GM19467 (cell line): ENCODE results near the gene ADCYAP1R1.

Source experiments
- ATAC-seq: cut with Tn5 transposase; IDR thresholded peaks from one replicate; pipeline ENCODE4 v1.9.1; 2021; ENCODE audit warnings: mild to moderate bottlenecking, moderate library complexity; ENCODE audit not compliant: unreplicated experiment

ADCYAP1R1 gene

DNA sequence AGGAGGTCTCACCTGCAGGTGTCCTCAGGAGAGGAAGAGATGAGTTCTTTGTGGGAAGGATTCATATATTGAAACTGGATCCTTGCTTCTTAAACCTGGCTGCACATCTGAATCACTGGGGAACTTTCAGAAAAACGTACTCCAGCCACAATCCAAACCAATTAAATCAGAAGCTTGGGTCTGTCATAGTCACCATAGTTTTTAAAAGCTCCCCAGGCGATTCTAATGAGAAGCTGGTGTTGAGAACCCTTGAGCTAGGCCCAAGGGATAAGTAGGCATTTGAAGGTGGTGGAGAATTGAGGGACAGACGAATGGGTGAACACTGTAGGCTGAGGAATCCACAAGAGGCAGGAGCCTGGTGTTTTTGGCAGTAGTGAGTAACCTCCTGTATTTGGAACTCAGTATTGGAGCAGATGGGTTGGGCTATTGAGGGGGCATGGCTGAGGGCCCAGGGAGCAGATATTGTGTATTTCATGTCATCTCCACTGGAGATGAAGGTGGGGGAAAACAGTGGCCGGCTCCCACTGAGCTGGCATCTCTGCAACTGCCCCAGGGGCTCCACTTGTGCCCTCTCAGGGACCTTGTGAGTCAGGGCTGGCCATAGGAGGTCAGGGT, 14.5 kb downstream of the ADCYAP1R1 start:
- no peak for ATAC-seq

DNA sequence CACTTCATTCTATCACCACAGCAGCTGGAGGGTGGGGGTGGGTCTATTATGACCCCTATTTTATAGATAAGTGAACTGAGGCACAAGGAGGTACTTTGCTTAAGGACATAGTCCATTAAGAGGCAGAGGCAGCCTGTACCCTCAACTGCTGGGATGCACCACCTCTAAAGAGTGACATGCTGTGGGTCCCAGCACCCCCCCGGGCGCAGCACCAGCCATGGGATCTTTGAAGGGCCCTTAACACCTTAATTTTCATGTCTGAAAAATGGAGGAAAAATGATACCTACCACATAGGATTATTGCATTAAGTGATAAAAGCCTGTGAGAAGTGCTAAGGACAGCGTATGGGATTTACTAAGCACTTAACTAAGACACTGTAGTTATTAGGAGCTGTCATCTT, 15.4 kb downstream of the ADCYAP1R1 start:
- no peak for ATAC-seq

DNA sequence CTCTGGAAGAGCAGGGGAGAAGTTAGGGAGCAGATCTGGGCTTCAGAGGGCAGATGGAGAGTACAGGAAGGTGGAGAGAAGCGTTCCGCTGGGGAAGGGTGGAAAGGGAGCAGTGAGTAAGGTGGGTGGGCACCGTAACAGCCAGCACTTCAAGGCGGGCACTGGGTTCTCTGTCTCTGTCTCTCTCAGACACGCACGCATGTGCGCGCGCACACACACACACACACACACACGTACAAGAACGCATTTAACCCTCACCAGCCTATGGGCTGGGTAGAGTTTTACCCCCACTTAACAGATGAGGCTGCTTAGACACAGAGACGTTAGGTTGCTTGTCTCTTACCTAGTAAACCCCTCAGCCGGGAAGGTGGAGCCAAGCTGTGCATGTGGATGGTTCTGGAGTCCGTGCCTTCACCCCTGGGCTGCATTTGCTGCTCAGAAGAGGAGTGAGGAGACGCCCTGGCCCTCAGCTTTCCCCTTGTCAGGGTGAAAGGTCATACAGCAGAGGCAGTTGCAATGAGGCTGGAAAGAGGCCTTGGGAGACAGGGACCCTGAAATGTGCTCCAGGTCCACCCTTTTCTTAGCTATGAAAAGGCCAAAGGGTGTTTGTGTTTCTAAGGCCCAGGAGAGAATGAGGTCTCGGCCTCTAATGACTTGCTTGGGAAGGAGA, 16.0 kb downstream of the ADCYAP1R1 start:
- ATAC-seq = no peak

DNA sequence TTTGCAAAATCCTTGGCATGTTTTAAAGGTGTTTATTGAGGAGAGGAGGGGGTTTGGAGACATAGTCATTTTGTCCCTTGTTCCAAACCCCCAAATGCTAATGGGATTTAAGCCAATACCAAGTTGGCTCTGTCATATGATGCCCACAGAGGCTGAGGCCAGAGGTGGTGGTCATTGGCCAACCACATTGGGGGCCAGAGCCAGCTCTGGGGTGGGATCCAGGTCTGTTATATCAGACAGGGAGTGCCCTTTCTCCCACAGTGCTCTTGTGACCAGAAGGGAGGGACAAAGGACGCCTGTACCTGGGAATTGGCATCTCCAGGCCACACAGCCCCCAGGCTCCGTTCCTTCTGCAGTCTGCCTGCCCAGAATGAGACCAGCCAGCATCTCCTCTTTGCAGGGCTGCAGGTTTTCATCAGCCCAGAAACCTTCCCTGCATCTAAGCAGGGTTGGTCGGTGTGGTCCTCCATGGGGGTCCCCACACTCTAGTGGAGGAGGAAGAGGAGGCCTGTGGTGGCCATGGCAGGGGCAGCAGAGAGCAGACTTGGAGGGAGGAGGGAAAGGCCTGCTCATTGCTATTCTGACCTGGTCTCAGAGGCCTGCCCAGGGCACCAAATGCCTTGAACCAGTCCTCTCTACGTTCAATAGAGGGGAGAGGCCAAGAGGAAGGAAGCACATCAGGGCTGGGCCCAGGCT, 17.9 kb downstream of the ADCYAP1R1 start:
- ATAC-seq = no peak

DNA sequence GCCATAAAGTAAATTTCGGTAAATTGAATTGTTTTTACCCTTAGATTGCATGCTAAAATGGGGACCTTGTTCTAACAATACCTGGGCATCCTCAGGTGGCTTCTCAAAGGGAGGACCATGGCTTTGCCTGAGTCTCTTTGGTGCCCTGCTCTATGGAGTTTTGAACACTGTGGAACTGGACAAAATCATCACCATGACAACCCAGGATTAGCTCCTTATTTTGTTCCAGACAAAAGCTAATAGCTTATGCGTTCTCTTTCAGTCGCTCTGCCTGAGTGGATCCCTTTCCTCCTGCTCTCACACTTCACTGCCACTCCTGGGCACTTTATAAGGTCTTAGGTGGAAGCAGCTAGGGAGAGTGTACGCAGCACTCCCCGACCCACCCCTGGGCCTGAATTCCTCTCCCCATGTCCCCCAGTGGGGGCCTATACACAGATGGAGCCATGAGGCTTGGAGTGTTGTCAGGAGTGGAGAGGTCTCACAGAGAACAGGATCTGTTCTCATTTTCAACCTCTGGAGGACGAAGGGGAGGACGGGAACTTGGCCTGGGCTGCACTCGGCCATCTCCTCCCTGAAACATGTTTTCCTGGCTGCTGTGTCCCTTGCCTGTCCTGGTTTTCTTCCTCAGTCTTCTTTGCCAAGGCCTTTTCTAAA, 19.0 kb downstream of the ADCYAP1R1 start:
- ATAC-seq = no peak

DNA sequence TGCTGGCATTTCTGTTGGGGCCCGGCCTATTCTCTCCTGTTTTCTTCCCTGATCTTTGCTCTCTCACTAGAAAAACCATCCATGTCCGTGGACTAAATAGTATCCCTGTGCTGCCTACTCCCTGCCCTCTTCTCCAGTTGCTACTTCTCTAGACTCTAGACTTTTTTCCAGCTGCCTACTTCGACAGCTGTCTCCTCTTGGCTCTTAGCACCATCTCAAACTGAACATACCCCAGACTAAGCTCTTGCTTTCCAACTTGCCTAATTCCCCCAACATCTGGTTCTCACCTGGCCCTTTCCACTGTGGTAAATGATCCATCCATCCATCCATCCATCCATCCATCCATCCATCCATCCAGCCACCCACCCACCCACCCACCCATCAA, 19.5 kb downstream of the ADCYAP1R1 start:
- no peak for ATAC-seq

DNA sequence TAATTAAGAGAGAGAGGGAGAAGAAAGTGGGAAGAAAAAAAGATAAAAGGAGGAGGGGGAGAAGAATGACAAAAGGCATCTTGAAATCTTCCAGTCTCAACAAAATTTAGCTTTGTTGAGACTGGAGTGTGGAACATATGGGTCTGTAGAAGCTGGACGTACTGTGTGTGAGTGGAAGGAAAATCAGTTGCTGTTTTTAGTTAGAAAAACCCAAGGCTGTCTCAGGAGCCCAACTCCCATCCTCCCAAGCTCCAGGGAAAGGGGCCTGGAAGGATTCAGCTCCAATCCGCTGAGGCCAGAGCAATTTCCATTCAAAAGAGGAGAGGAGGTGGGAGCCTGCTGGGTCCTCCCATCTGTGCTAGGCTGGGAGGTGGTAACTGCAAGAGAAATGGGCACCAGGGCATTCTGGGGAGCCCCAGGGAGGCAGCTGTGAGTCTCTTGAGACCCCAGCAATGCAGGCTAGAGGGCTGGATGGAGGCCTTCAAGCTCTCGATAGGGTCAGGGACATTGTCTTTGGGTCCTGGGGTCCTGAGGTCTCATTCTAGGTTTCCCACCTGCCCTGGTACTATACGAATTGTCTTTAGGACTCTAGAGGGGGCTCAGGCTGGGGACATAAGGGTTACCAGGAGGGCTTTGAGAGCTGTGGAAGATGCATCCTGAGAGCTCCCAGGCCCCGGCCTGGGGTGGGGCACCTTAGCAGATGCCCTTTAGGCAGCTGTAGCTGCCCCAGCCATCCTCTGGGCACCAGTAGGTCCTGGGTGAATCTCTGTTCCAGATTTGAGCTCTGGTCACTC, 21.4 kb downstream of the ADCYAP1R1 start:
- no peak for ATAC-seq

DNA sequence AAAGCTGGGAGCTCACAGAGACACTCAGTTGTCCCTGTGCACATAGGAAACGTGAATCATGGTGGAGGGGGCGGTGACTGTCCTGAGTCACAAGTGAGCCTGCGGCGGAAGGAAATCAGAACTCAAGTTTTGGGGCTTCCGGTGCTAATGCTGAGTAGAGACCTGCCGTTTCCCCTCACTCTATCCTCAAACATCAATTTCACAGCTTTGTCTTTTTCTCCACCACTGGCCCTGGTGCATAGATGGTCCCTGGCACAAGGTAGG, 21.9 kb downstream of the ADCYAP1R1 start:
- ATAC-seq = no peak

DNA sequence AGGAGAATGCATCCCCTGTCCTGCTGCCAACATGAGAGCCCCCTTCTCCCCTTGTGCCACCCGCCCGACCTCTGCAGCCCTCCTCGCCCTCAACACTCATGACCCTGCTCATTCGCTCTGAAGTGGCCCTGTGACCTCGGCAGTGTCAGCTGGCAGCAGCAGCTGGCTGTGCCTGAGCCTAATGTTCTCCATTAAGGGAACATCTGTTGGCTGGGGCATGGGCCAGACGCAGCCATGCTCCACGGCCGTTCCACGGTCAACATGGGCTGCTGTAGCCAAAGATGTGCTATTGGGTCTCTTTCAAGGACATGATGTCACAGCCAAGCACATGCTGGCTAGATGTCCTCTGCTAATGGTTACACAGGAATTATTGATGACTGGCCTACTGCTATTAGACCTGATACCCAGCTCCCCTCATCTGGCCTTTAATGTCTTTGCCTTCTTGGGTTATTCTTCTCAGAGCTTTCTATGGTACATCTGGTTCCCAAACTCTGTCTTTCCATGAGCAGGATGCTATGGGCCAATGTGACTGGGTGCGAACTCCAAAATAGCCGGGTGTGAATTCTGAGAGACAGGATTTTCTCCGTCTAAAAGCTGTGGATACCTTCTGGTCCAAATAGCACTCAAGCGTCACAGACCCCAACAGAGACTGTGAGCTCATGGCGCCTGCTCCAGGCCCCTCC, 22.4 kb downstream of the ADCYAP1R1 start:
- no peak for ATAC-seq

DNA sequence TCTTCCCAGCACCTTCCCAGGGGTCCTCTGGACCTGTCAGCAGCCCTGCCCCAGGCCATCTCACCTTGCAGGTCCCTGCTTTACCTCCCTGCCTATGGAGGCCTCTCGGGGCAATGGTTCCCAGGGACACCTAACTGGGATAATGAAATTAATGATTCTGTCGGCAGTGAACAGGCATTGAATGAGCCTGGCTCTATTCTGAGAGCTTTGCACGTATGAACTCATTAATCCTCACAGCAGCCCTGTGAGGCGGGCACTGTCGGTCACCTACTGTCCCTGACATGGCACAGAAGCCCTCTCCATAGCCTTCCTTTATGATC, 22.9 kb downstream of the ADCYAP1R1 start:
- no peak for ATAC-seq

DNA sequence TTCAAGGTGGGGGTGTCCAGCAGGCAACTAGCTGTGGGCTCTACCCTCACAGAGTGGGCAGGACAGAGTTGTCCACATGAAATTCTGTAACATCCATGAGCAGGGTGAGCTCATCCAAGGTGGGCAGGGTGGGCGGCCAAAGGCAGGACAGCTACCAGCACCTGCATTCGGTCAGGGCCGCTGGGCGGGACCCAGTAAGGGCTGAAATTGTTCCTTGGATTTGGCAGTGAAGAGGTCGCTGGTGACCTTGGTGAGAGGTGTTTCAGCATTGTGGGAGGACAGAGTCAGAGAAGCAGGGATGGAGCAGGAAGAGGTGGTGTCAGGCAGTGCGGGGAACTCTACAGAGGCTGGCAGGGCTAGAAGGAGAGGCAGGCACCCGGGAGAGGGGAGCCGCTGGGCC, 23.9 kb downstream of the ADCYAP1R1 start:
- no peak for ATAC-seq

DNA sequence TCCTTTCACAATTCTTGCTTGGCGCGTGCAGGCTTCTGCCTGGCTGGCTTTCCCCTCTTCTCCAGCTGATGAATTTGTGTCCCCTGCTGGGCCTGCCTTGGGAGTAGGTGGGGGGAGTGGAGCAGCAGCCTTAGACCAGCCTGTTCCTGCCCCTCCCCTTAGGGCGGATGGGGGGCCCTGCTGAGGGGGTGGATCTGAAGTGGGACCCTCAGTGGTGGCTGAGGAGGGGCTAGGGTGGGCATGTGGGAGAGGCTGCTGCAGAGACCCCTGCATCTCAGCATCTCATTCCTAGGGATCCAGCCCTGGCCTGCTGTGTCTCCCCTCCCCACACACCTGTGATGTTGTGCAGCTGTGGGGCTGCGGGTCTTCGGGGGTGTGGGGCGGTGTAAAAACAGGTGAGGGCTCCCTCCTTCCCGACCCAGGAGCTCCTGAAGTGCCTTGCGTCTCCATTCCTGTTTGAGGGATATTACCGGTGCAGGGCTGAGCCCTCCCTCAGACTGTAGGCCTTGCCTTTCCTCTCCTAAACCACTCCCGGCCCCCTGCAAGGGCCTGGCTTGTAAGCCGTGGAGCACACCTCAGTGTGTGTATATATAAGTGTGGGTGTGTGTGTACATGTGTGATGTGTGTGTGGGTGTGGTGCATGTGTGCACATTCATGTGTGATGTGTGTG, 24.7 kb downstream of the ADCYAP1R1 start:
- no peak for ATAC-seq

DNA sequence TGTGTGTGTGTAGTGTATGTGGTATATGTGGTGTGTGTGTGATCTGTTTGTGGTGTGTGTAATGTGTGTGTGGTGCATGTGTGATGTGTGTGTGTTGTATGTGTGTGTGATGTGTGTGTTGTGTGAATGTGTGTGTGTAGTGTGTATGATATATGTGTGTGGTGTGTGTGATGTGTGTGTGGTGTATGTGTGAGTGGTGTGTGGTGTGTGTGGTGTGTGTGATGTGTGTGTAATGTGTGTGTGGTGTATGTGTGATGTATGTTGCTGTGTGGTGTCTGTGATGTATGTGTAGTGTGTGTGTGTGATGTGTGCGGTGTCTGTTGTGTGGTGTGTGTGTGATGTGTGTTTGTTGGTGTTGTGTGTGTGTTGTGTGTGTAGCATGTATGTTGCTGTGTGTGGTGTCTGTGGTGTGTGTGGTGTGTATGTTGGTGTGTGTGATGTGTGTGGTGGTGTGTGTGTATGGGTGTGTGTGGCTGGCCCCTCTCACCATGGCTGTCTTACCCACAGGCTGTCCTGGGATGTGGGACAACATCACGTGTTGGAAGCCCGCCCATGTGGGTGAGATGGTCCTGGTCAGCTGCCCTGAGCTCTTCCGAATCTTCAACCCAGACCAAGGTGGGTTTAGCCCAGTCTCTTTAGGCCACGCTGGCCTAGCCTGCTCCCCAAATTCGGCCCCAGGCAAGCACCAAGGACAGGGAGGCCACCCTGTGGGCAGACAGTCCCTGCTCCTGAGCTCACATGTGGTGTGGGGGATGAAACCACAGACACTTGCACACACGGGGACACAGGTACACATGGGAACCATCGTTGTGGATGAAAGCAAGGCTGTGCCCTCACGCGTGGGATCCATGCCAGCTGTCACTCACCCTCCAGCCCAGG, 25.6 kb downstream of the ADCYAP1R1 start:
- no peak for ATAC-seq

DNA sequence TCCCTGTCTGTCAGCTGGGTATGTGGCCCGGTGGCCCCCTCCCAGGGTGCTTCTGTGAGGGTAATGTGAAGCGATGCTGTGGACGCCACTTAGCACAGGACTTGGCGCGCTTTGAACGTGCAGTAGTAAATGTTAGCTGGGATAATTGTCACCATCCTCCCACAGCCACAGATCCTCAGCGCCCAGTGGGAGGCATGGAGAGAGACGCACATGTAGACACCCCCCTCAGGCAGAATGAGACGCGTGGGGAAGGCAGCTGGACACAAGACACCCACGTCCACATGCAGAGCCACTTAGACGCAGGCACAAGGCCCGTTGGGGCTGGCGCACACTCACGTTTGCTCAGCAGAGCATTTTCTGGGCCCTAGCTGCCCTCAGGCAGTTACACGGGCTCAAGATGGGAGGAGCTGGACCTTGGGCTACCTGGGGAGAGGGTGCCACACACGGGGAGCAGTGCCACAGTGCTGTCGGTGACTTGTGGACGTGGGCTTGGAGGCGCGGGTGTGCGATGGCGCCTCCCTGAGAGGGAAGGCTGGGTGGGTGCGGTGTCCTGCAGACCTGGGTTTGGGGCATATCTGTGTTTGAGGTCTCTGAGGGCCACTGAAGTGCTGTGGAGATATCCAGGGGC, 26.4 kb downstream of the ADCYAP1R1 start:
- no peak for ATAC-seq

DNA sequence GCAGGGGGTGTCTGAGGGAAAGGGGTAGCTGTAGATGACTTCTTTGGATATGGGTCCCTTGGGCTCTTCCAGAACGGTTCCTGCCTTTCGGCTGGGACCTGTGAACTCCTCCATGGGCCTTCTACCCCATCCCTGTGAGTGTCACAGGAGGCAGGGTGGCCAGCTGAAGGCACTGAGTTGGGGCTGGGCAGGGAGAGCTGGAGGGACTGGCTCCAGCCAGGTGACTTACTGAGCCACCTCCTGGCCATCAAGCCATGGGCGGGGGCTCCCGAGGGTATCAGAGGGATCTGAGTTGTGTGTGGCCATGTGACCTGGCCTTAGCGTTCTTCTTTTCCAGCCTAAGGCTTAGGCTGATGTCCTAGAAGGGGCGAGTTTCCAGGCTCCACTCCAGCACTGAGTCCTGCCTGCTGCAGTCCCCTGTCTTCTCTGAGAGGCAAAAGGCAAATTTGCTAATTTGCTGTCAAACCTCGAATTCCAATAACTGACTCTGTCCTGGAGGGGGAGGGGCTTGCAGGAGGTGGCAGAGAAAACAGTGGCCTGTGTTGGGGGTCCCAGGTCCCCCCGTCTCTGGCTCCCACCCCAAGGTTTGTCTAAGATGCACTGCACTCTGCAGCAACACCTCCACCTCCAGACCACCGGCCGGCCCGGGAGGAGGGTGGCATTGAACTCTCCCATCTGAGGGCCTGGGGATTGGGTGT, 27.2 kb downstream of the ADCYAP1R1 start:
- no peak for ATAC-seq

DNA sequence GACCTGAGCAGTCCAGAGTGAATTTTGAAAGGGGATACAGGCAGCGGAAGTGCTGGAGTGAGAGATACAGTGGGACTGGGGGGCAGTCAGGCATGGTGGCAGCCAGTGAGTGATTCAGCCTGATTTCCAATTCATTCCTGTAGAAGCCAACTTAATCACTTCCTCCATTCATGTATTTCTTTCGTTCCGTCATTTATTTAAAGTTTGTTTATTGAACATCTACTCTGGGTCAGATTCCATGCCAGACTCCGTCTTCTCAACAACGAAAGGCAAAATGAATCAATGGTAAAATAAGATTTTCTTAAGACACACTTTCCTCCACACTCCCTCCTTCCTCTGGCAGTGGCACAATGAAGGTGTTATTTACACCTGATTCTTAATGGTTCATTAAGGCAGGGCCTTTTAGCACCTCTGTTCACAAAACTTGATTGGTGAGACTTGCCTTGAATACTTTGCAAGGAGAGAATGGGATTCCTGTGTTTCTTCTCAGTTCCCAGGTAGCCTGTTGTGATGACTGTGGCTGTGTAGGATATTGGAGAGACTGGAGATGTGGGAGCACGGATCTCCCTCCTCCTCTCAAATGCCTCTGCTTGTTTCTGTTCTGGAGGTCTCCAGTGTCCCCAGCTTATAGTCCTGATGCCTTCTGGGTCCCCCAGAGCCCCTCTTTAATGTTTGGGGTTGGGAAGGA, 27.9 kb downstream of the ADCYAP1R1 start:
- no peak for ATAC-seq

DNA sequence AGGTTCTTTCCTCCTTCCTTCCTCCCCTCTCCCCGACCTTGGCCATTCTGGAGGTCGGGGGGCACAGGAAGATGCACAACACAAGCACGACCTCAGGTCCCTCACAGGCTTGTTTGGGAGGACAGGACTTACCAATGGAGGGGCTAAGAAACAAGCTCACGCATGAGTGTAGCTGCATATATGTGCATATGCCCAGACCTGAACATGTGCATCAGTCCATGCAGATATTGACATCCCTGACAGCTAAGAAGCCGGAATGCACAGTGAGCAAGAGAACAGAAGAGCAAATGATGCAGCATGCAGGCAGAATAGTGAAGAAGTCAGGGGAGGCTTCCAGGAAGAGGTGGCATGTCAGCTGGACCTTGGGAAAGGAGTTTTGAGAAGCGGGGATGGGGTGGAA, 28.7 kb downstream of the ADCYAP1R1 start:
- no peak for ATAC-seq

DNA sequence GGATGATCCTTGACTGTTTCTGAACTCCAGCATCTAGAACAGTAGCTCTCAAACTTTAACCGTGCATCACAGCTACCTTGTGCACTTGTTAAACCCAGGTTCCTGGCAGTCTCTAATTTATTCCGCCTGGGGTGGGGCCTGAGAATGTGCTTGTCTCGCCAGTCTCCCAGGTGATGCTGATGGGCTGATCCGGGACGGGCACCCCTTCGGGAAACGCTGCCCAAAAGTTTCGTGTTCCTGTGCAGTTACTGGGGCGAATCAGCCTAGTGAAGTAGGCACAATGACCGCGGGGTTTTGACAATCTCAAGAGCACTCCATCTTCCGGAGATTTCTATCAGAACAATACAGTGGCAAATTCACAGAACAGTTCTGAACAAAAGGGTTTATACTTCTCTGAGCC, 29.9 kb downstream of the ADCYAP1R1 start:
- no peak for ATAC-seq
